ENCODE data around the gene PHF23. TPM values are rescaled to one million over a fixed set of nuclear protein-coding genes. Genes with fewer than 3 reads are reported as not detected.

Gene PHF23
- total RNA-seq, 1 donor from 2014 or later, result 27.4 TPM

DNA sequence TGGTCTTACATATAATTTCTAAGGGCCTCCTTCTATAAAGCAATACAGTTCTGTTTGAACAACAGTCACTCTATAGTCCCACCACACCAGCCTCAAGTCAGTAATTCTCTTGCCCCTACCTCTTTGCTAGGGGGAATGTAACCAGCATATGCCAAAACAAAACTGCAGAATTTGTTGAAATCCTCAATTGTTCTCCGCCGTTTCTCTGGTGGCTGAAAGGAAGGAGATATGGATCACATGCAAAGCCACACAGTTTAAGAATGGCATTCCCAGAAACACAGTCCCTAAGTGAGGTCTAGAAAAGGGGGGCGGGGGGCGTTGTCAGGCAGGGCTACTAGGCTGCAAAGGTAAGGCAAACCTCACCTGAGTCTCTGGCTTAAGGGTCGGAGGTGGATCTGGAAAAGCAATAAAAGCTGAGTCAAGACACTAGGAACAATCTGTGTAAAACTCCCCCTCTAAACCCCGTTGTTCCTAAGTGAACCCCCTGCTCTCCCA, 1.9 kb downstream of the PHF23 start:
- DNase-seq (ENCODE audit: low read depth) (no peak), FAIRE-seq (no peak)
- peak overlapping the region; percentile 74 for H3K4me3 ChIP-seq (ENCODE audit: low read depth, low read length)
- TF ChIP-seq, protein P1, sequence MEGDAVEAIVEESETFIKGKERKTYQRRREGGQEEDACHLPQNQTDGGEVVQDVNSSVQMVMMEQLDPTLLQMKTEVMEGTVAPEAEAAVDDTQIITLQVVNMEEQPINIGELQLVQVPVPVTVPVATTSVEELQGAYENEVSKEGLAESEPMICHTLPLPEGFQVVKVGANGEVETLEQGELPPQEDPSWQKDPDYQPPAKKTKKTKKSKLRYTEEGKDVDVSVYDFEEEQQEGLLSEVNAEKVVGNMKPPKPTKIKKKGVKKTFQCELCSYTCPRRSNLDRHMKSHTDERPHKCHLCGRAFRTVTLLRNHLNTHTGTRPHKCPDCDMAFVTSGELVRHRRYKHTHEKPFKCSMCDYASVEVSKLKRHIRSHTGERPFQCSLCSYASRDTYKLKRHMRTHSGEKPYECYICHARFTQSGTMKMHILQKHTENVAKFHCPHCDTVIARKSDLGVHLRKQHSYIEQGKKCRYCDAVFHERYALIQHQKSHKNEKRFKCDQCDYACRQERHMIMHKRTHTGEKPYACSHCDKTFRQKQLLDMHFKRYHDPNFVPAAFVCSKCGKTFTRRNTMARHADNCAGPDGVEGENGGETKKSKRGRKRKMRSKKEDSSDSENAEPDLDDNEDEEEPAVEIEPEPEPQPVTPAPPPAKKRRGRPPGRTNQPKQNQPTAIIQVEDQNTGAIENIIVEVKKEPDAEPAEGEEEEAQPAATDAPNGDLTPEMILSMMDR (IDR thresholded peaks at IDR 0.05; ENCODE audit: insufficient read depth, low read length, severe bottlenecking), result no peak
- no peaks in the 10 kb centered on the region for H3K27me3 ChIP-seq (ENCODE audit: control insufficient read depth, insufficient read depth, low read length)
- H3K36me3 ChIP-seq (ENCODE audit: control insufficient read depth, insufficient read depth, low read length), result peaks cover 17% of the 10 kb centered on the region

- H3K27me3 ChIP-seq (ENCODE audit: control insufficient read depth, insufficient read depth, low read length), result no peaks in the 10 kb centered on the region
- H3K4me3 ChIP-seq (ENCODE audit: low read depth, low read length), result no peak overlapping the region
- H3K36me3 ChIP-seq (ENCODE audit: control insufficient read depth, insufficient read depth, low read length), result peaks cover 17% of the 10 kb centered on the region
- TF ChIP-seq, protein P1 (IDR thresholded peaks at IDR 0.05; ENCODE audit: insufficient read depth, low read length, severe bottlenecking), result no peak
- no peak for DNase-seq (ENCODE audit: low read depth)
- no peak for FAIRE-seq
These were observed 2.4 kb downstream of the PHF23 start for GRCh38 chr17:7236808-7237207.

GRCh38 chr17:7235693-7236665, 3.3 kb downstream of the PHF23 start:
- TF ChIP-seq, protein P1 (IDR thresholded peaks at IDR 0.05; ENCODE audit: insufficient read depth, low read length, severe bottlenecking), result no peak
- no peak for FAIRE-seq
- H3K27me3 ChIP-seq (ENCODE audit: control insufficient read depth, insufficient read depth, low read length), result no peaks in the 10 kb centered on the region
- H3K36me3 ChIP-seq (ENCODE audit: control insufficient read depth, insufficient read depth, low read length), result peaks cover 15% of the 10 kb centered on the region
- no peak overlapping the region for H3K4me3 ChIP-seq (ENCODE audit: low read depth, low read length)
- peak; percentile 55 for DNase-seq (ENCODE audit: low read depth)

DNA sequence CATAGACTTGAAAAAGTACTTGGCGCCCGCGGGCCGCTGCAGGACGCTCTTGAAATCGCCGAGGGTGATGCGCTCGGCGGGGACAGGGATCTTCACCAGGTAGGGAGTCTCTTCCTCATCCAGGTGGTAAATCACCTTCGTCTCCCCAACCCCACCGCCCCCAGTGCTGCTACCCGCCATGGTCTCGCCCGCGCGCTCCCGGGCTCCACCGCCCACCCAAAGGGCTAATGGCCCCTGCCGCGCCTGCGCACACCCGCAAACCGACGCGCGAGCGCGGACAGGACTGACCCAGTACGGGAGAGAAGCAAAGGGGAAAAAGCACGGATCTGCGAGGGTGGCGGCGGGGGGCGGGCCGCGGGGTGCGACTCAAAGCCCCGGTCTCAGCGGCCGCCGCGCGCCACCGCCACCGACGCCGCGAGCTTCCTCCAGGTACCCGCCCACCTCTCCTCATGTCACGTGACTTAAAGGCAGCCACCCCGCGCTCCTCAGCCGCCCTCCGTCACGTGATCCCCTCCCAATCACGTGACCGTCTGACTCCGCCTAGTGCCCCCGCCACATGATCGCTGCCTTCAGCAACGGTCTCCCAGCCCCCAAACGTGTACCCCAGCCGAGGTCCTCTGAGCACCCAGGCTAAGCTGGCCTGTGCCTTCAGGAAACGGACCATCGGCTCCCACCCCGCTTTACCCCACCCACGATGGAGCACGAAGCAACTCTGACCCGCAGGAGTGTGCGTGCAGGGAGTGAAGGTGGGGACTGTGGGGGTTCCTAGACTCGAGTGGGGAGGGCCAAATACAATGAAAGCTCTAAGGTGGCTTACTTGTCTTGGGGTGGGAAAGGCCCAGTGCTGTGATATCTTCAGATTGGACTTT, 4.9 kb downstream of the PHF23 start, which contains the start of gene DVL2:
Gene DVL2 (minus strand): TSS at position 435 of the 869 bp plus-strand sequence. CDS start 255 bp downstream, at position 180.
- Histone ChIP-seq H3K27me3 (ENCODE audit: control insufficient read depth, insufficient read depth, low read length) (no peaks in the 10 kb centered on the region), H3K4me3 (ENCODE audit: low read depth, low read length) (peak within 1 kb of the TSS; percentile 85), H3K36me3 (ENCODE audit: control insufficient read depth, insufficient read depth, low read length) (peaks cover 16% of the 10 kb centered on the region)
- no peak for FAIRE-seq
- TF ChIP-seq, protein P1 (IDR thresholded peaks at IDR 0.05; ENCODE audit: insufficient read depth, low read length, severe bottlenecking), result no peak
- peak; percentile 83 for DNase-seq (ENCODE audit: low read depth)

- TF ChIP-seq, protein P1 (IDR thresholded peaks at IDR 0.05; ENCODE audit: insufficient read depth, low read length, severe bottlenecking), result no peak
- no peaks in the 10 kb centered on the region for H3K27me3 ChIP-seq (ENCODE audit: control insufficient read depth, insufficient read depth, low read length)
- H3K4me3 ChIP-seq (ENCODE audit: low read depth, low read length), result peak overlapping the region; percentile 85
- FAIRE-seq, result no peak
- peaks cover 19% of the 10 kb centered on the region for H3K36me3 ChIP-seq (ENCODE audit: control insufficient read depth, insufficient read depth, low read length)
- peak; percentile 27 for DNase-seq (ENCODE audit: low read depth)
These were observed 5.6 kb downstream of the PHF23 start for GRCh38 chr17:7233701-7234082.
